ENCODE data around the gene C4A. TPM values are rescaled to one million over a fixed set of nuclear protein-coding genes. Genes with fewer than 3 reads are reported as not detected.

Gene C4A
- total RNA-seq, 2 experiments from 2014 or later: 4.2 TPM

DNA sequence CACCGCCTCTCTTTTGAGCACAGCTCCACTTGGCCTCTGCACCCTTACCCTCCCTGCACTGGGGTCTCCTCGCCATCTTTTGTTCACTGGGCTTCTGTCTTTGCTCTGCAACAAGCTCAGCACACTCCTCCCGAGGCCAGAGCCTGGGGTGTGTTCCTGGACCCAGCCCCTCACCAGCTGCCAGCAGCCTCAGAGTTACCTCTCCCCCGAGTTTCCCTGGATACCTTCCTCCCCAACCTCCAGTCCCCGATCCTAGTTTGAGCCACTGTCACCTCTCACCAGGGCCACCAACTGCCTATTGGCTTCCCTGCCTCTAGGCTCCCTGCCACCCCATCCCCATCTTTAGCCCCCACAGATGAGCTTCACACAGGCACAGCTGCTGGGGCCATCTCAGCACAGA is 68.7 kb downstream of the C4A start:
- H3K36me3 ChIP-seq (ENCODE audit: insufficient read depth, low read length): no peaks in the 10 kb centered on the region
- H3K9me3 Mint-ChIP-seq: no peaks in the 10 kb centered on the region
- H3K4me1 ChIP-seq (ENCODE audit: insufficient read depth, low read length): peaks cover 9% of the 10 kb centered on the region
- no peaks in the 10 kb centered on the region for H3K9me3 ChIP-seq (ENCODE audit: control insufficient read depth in 1 of 2, insufficient read depth in 1 of 2, low read length in 2 of 2)
- no peaks in the 10 kb centered on the region for H3K27me3 Mint-ChIP-seq
- intact Hi-C loops (cut with DNase I, micrococcal nuclease): no loop called here
- H3K4me3 Mint-ChIP-seq: no peak overlapping the region
- H3K4me1 Mint-ChIP-seq (ENCODE audit: low read depth): peaks cover 5% of the 10 kb centered on the region
- no peak overlapping the region for H3K27ac ChIP-seq (ENCODE audit: low read depth in 1 of 2, low read length in 2 of 2)
- ChIA-PET CTCF (no interaction called here), POLR2A (no interaction called here)
- no peaks in the 10 kb centered on the region for H3K27me3 ChIP-seq (ENCODE audit: control insufficient read depth in 1 of 2, insufficient read depth in 2 of 2, low read length in 2 of 2)
- no peak overlapping the region for H3K27ac Mint-ChIP-seq
- DNase-seq: no peak
- no peaks in the 10 kb centered on the region for H3K36me3 Mint-ChIP-seq (ENCODE audit: low read depth)
- no peak overlapping the region for H3K4me3 ChIP-seq (ENCODE audit: low read length)
- TF ChIP-seq, protein P1, sequence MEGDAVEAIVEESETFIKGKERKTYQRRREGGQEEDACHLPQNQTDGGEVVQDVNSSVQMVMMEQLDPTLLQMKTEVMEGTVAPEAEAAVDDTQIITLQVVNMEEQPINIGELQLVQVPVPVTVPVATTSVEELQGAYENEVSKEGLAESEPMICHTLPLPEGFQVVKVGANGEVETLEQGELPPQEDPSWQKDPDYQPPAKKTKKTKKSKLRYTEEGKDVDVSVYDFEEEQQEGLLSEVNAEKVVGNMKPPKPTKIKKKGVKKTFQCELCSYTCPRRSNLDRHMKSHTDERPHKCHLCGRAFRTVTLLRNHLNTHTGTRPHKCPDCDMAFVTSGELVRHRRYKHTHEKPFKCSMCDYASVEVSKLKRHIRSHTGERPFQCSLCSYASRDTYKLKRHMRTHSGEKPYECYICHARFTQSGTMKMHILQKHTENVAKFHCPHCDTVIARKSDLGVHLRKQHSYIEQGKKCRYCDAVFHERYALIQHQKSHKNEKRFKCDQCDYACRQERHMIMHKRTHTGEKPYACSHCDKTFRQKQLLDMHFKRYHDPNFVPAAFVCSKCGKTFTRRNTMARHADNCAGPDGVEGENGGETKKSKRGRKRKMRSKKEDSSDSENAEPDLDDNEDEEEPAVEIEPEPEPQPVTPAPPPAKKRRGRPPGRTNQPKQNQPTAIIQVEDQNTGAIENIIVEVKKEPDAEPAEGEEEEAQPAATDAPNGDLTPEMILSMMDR (IDR thresholded peaks at IDR 0.05): no peak
- no peak for ATAC-seq (ENCODE audit: poor library complexity)

Small RNA genes lying within 50 kb of the gene (microRNA-seq; reads per million reads assigned to microRNA genes)
- gene MIR1236 (ENCODE audit: borderline microRNAs expressed, borderline replicate concordance): not detected

Other genes with a start within 250 kb of the C4A start
- 10 to 100 TPM; 61.2 to 61.5 TPM for gene CLIC1, start 245.5 kb upstream of the C4A start, total RNA-seq
- 10 to 100 TPM; 13.6 to 13.7 TPM for gene MSH5, start 242.1 kb upstream of the C4A start, total RNA-seq
- 1 to 10 TPM; 2.7 to 2.8 TPM for gene SAPCD1, start 219.4 kb upstream of the C4A start, total RNA-seq
- gene VWA7, start 204.7 kb upstream of the C4A start, total RNA-seq: 1 to 10 TPM; 1.7 TPM
- 10 to 100 TPM; 43.9 to 44.2 TPM for gene VARS1, start 186.3 kb upstream of the C4A start, total RNA-seq
- gene LSM2, start 175.1 kb upstream of the C4A start, total RNA-seq: 10 to 100 TPM; 12.6 to 13.7 TPM
- 1 to 10 TPM; 1.7 to 1.8 TPM for gene HSPA1L, start 166.8 kb upstream of the C4A start, total RNA-seq
- gene HSPA1A, start 166.5 kb upstream of the C4A start, total RNA-seq: 1 to 10 TPM; 8.1 to 9.8 TPM
- gene HSPA1B, start 154.3 kb upstream of the C4A start, total RNA-seq: 1 to 10 TPM; 8.3 to 9.8 TPM
- gene NEU1, start 119.2 kb upstream of the C4A start, total RNA-seq: 10 to 100 TPM; 19.7 to 21.1 TPM
- gene SLC44A4, start 103.1 kb upstream of the C4A start, total RNA-seq: under 1 TPM in 1 of 2 experiments, not detected in 1; 0.20 TPM
- 10 to 100 TPM; 36.3 to 36.6 TPM for gene EHMT2, start 84.4 kb upstream of the C4A start, total RNA-seq
- gene ZBTB12, start 80.0 kb upstream of the C4A start, total RNA-seq: under 1 TPM; 0.28 to 0.33 TPM
- gene C2, start 54.3 kb upstream of the C4A start, total RNA-seq: 1 to 10 TPM; 1.4 to 2.3 TPM
- 1 to 10 TPM; 1.5 to 2.2 TPM for gene CFB, start 36.0 kb upstream of the C4A start, total RNA-seq
- gene NELFE, start 23.1 kb upstream of the C4A start, total RNA-seq: 10 to 100 TPM; 53.8 to 58.2 TPM
- gene SKIC2, start 22.9 kb upstream of the C4A start, total RNA-seq: 100 to 1,000 TPM; 133 to 141 TPM
- 10 to 100 TPM; 30.0 to 31.1 TPM for gene DXO, start 9.9 kb upstream of the C4A start, total RNA-seq
- 1 to 10 TPM; 3.0 to 4.0 TPM for gene C4B, start 32.7 kb downstream of the C4A start, total RNA-seq
- under 1 TPM; 0.17 to 0.36 TPM for gene CYP21A2, start 56.4 kb downstream of the C4A start, total RNA-seq
- 1 to 10 TPM; 8.3 to 9.0 TPM for gene TNXB, start 127.3 kb downstream of the C4A start, total RNA-seq
- 10 to 100 TPM; 72.2 to 75.6 TPM for gene ATF6B, start 146.2 kb downstream of the C4A start, total RNA-seq
- gene FKBPL, start 148.2 kb downstream of the C4A start, total RNA-seq: under 1 TPM; 0.66 to 0.73 TPM
- 1 to 10 TPM; 2.6 to 3.2 TPM for gene PRRT1, start 169.9 kb downstream of the C4A start, total RNA-seq
- gene PPT2, start 172.1 kb downstream of the C4A start, total RNA-seq: 1 to 10 TPM; 8.7 to 8.9 TPM
- 10 to 100 TPM; 13.1 to 13.8 TPM for gene EGFL8, start 182.5 kb downstream of the C4A start, total RNA-seq
- 10 to 100 TPM; 13.2 to 13.3 TPM for gene AGPAT1, start 194.0 kb downstream of the C4A start, total RNA-seq
- 1 to 10 TPM; 9.6 to 9.9 TPM for gene RNF5, start 196.3 kb downstream of the C4A start, total RNA-seq
- gene AGER, start 202.2 kb downstream of the C4A start, total RNA-seq: 10 to 100 TPM; 23.5 to 27.0 TPM
- gene PBX2, start 208.1 kb downstream of the C4A start, total RNA-seq: 10 to 100 TPM; 62.0 to 65.6 TPM
- gene GPSM3, start 210.6 kb downstream of the C4A start, total RNA-seq: 100 to 1,000 TPM; 190 to 202 TPM
- under 1 TPM; 0.47 to 0.53 TPM for gene NOTCH4, start 242.0 kb downstream of the C4A start, total RNA-seq